ENCODE data around the gene PDLIM7. TPM values are rescaled to one million over a fixed set of nuclear protein-coding genes. Genes with fewer than 3 reads are reported as not detected.

The PDLIM7 gene
- total and polyA plus RNA-seq, 2 of the 8 experiments (the other 6 are each of a cell fraction or from before 2014, with no cell fraction given): 67.3 to 94.2 TPM

- Histone ChIP-seq H3K18ac (ENCODE audit: extremely low read depth, low read length) (no peak overlapping the region), H2BK12ac (ENCODE audit: low read depth, low read length) (no peak overlapping the region), H4K20me1 (replicated peaks in 1 of 2; ENCODE audit: control insufficient read depth in 1 of 2, insufficient read depth in 2 of 2, low read length in 2 of 2) (peaks cover 3 to 10% of the 10 kb centered on the region in 2 experiments), H3K23ac (ENCODE audit: insufficient read length) (no peak overlapping the region), H3K27me3 (replicated peaks in 1 of 4; ENCODE audit: control insufficient read depth in 3 of 4, extremely low read depth in 1 of 4, insufficient read depth in 3 of 4, low read length in 3 of 4) (peaks cover 2 to 9% (median 7%) of the 10 kb centered on the region in 4 experiments; a peak in 6 of 7 replicates), H2BK120ac (replicated peaks; ENCODE audit: low read depth, low read length) (no peak overlapping the region), H3K9ac (replicated peaks in 1 of 4; ENCODE audit: extremely low read depth in 1 of 4, low read depth in 3 of 4, low read length in 3 of 4) (no peak overlapping the region), H3K56ac (replicated peaks; ENCODE audit: insufficient read length, low read depth, low read length) (no peak overlapping the region), H2AFZ (ENCODE audit: low read length) (no peak overlapping the region), H2BK20ac (ENCODE audit: low read length) (no peak overlapping the region), H3K4me2 (ENCODE audit: insufficient read depth in 1 of 2, low read depth in 2 of 2, low read length in 2 of 2) (no peak overlapping the region), H3K36me3 (ENCODE audit: control insufficient read depth in 2 of 4, insufficient read depth in 4 of 4, low read length in 3 of 4) (peaks cover 15 to 27% (median 21%) of the 10 kb centered on the region in 4 experiments), H3K9me3 (ENCODE audit: insufficient read depth in 2 of 2, low read depth in 1 of 2, low read length in 1 of 2) (no peaks in the 10 kb centered on the region), H3K27ac (ENCODE audit: low read depth, low read length) (peak overlapping the region; percentile 30; the same call in 1 of the 2 replicates), H3K4me3 (ENCODE audit: extremely low read depth in 1 of 4, insufficient read depth in 2 of 4, low read depth in 3 of 4, low read length in 4 of 4) (no peak overlapping the region), H3K4ac (replicated peaks; ENCODE audit: insufficient read length, low read depth, low read length) (no peak overlapping the region), H2BK15ac (ENCODE audit: low read length) (no peak overlapping the region), H4K8ac (ENCODE audit: extremely low read depth, insufficient read depth, low read length) (no peak overlapping the region), H3K79me1 (ENCODE audit: low read depth, low read length) (peaks cover 4% of the 10 kb centered on the region; the same call in 1 of the 2 replicates), H4K5ac (ENCODE audit: insufficient read length, low read depth, low read length) (no peak overlapping the region), H4K91ac (replicated peaks; ENCODE audit: insufficient read length, low read length) (no peak overlapping the region), H3K23me2 (ENCODE audit: low read depth, low read length) (peaks cover 10% of the 10 kb centered on the region), H3K4me1 (replicated peaks in 1 of 4; ENCODE audit: control insufficient read depth in 3 of 4, insufficient read depth in 4 of 4, low read length in 3 of 4) (peaks cover 0 to 30% (median 27%) of the 10 kb centered on the region in 4 experiments; a peak in 6 of 7 replicates), H2AK5ac (ENCODE audit: low read depth, low read length) (no peak overlapping the region), H2BK5ac (ENCODE audit: low read depth, low read length) (no peak overlapping the region; the same call in 1 of the 2 replicates), H3K79me2 (ENCODE audit: control insufficient read depth in 1 of 2, insufficient read depth in 2 of 2, low read length in 2 of 2) (peaks cover 0 to 8% of the 10 kb centered on the region in 2 experiments; a peak in 1 of 4 replicates), H3K14ac (ENCODE audit: insufficient read length) (no peak overlapping the region)
- POLR2A ChIA-PET (ENCODE audit: partially characterized antibody): interaction anchor here (1.2 to 67.5 kb wide), 6 partner anchors 14 to 92 kb away, joined by 4 to 3349 read pairs (median 30); partner anchors contain the start of genes DBN1, DDX41, DOK3 and PDLIM7
- DNase-seq (ENCODE audit: low read depth in 1 of 2, low spot score in 2 of 2) (no peak), FAIRE-seq (no peak)
- CTCF ChIA-PET (ENCODE audit: partially characterized antibody): interaction anchor here (0.7 to 12.7 kb wide), 9 partner anchors 9 to 113 kb away, joined by 3 to 306 read pairs (median 32); partner anchors contain the start of genes DDX41, DOK3 and PDLIM7
- WGBS, 2 experiments (ENCODE audit: extremely low coverage in 1 of 2, insufficient coverage in 1 of 2, insufficient read length in 1 of 2, insufficient replicate concordance in 2 of 2, low coverage in 1 of 2, low lambda C conversion rate in 2 of 2, missing lambda C conversion rate in 1 of 2): 90% methylated on average over 5 of the region's 5 CpGs; no CpG with 5 or more reads in 1 of the 2 experiments
- TF ChIP-seq ZNF274 (IDR thresholded peaks at IDR 0.05; ENCODE audit: borderline replicate concordance, extremely low read depth, low read length): no peak
- TF ChIP-seq POLR2AphosphoS5 (IDR thresholded peaks at IDR 0.05; ENCODE audit: low read depth, low read length): peak; percentile 62; the same call in 1 of the 2 replicates
- TF ChIP-seq POLR2A (IDR thresholded peaks at IDR 0.05; ENCODE audit: control extremely low read depth in 1 of 2, low read depth in 2 of 2, low read length in 2 of 2): peak in 1 of 2 experiments; percentile 1; a peak in 1 of 3 replicates
Observed at GRCh38 chr5:177493795-177494345, 3.5 kb downstream of the PDLIM7 start.

All from H1 (cell line).